ENCODE results near the gene PPIL1. TPM values are rescaled to one million over a fixed set of nuclear protein-coding genes. Genes with fewer than 3 reads are reported as not detected.
"Not testable (repeated sequence)": the region's sequence is repeated elsewhere in the genome, so short reads cannot be mapped to it uniquely, and the experiment has no call there.

Gene PPIL1
- polyA plus RNA-seq, 1 experiment = 23.4 TPM

- TF ChIP-seq CTCF (IDR thresholded peaks at IDR 0.05; ENCODE audit: insufficient read depth, low read depth, low read length) = no peak
- POLR2A ChIA-PET = interaction anchor here (0.6 kb wide), 2 partner anchors 36 to 239 kb away, joined by 4 to 5 read pairs; no protein-coding TSS in a partner anchor
- CTCF ChIA-PET = interaction anchor here (0.7 to 1.2 kb wide), 2 partner anchors 19 to 31 kb away, joined by 3 read pairs; no protein-coding TSS in a partner anchor
- DNase-seq (ENCODE audit: low read depth) = no peak
- Histone ChIP-seq H3K27me3 (ENCODE audit: control insufficient read depth, insufficient read depth, low read length) (no peaks in the 10 kb centered on the region; the same call in 1 of the 2 replicates), H3K4me3 (ENCODE audit: low read depth, low read length) (no peak overlapping the region), H3K36me3 (ENCODE audit: control insufficient read depth, insufficient read depth, low read length) (no peaks in the 10 kb centered on the region)
These were observed 57.3 kb downstream of the PPIL1 start for GRCh38 chr6:36817176-36817817.

- H3K36me3 ChIP-seq (ENCODE audit: control insufficient read depth, insufficient read depth, low read length) = no peaks in the 10 kb centered on the region
- ChIA-PET POLR2A (interaction anchor here (0.6 kb wide), 1 partner anchor 37 kb away, joined by 4 read pairs; no protein-coding TSS in a partner anchor), CTCF (interaction anchor here (0.7 to 1.3 kb wide), 3 partner anchors 8 to 32 kb away, joined by 3 read pairs; no protein-coding TSS in a partner anchor)
- H3K27me3 ChIP-seq (ENCODE audit: control insufficient read depth, insufficient read depth, low read length) = no peaks in the 10 kb centered on the region; the same call in 1 of the 2 replicates
- TF ChIP-seq CTCF (IDR thresholded peaks at IDR 0.05; ENCODE audit: insufficient read depth, low read depth, low read length) = no peak
- H3K4me3 ChIP-seq (ENCODE audit: low read depth, low read length) = no peak overlapping the region
- DNase-seq (ENCODE audit: low read depth) = peak; percentile 14
These were observed 58.5 kb downstream of the PPIL1 start for GRCh38 chr6:36815962-36816735.

- H3K36me3 ChIP-seq (ENCODE audit: control insufficient read depth, insufficient read depth, low read length) = no peaks in the 10 kb centered on the region
- CTCF ChIA-PET = interaction anchor here (1.2 kb wide), 2 partner anchors 23 to 38 kb away, joined by 3 to 6 read pairs; no protein-coding TSS in a partner anchor
- POLR2A ChIA-PET = no interaction called here
- H3K27me3 ChIP-seq (ENCODE audit: control insufficient read depth, insufficient read depth, low read length) = peaks cover 1% of the 10 kb centered on the region; the same call in 1 of the 2 replicates
- no peak for DNase-seq (ENCODE audit: low read depth)
- no peak overlapping the region for H3K4me3 ChIP-seq (ENCODE audit: low read depth, low read length)
- TF ChIP-seq CTCF (IDR thresholded peaks at IDR 0.05; ENCODE audit: insufficient read depth, low read depth, low read length) = no peak
These were observed 60.4 kb downstream of the PPIL1 start for GRCh38 chr6:36814249-36814648.

- CTCF ChIA-PET = interaction anchor here (0.8 to 1.2 kb wide), 3 partner anchors 13 to 39 kb away, joined by 3 to 6 read pairs (median 3); no protein-coding TSS in a partner anchor
- no peak for TF ChIP-seq CTCF (IDR thresholded peaks at IDR 0.05; ENCODE audit: insufficient read depth, low read depth, low read length)
- Histone ChIP-seq H3K4me3 (ENCODE audit: low read depth, low read length) (no peak overlapping the region), H3K27me3 (ENCODE audit: control insufficient read depth, insufficient read depth, low read length) (peaks cover 4% of the 10 kb centered on the region; the same call in 1 of the 2 replicates), H3K36me3 (ENCODE audit: control insufficient read depth, insufficient read depth, low read length) (no peaks in the 10 kb centered on the region)
- DNase-seq (ENCODE audit: low read depth) = no peak
- POLR2A ChIA-PET = no interaction called here
These were observed 61.1 kb downstream of the PPIL1 start for GRCh38 chr6:36813526-36813925.

GRCh38 chr6:36813047-36813446, 61.6 kb downstream of the PPIL1 start:
- H3K4me3 ChIP-seq (ENCODE audit: low read depth, low read length); H3K27me3 ChIP-seq (ENCODE audit: control insufficient read depth, insufficient read depth, low read length); POLR2A ChIA-PET; DNase-seq (ENCODE audit: low read depth); H3K36me3 ChIP-seq (ENCODE audit: control insufficient read depth, insufficient read depth, low read length): not testable (repeated sequence)
- CTCF ChIA-PET = interaction anchor here (0.6 to 1.3 kb wide), 3 partner anchors 9 to 108 kb away, joined by 3 to 5 read pairs (median 3); no protein-coding TSS in a partner anchor

Measured in BJ (cell line).